CD14-positive monocyte (primary cell): ENCODE measurements around the gene TPPP2. TPM values are rescaled to one million over a fixed set of nuclear protein-coding genes. Genes with fewer than 3 reads are reported as not detected.
A peak's percentile ranks its signal among the peaks of the same experiment; 100 is the strongest.

Experiments used
- DNase-seq, 3 donors: peaks; one replicate each; pipeline ENCODE4 v3.0.0-alpha.2; 2011 to 2022
- H2AFZ ChIP-seq: 2 replicates; pipeline ENCODE4 v1.6.0; 2012; ENCODE audit warnings: mild to moderate bottlenecking, low read depth, low read length, inconsistent platforms; ENCODE audit not compliant: insufficient read depth, poor library complexity, severe bottlenecking
- H3K27ac ChIP-seq, 2 donors: 1 replicate in 1 of 2; 2 replicates in 1 of 2; pipeline ENCODE4 v1.5.1; 2012 to 2013; ENCODE audit warnings: low read length in 2 of 2, control low read depth in 1 of 2, inconsistent platforms in 1 of 2, low read depth in 1 of 2, mild to moderate bottlenecking in 1 of 2
- H3K27me3 ChIP-seq, 2 donors: one replicate each; pipeline versions ENCODE4 v1.6.0 to v1.6.1; 2011 to 2013; ENCODE audit warnings: low read length in 2 of 2; ENCODE audit not compliant: control insufficient read depth in 2 of 2, insufficient read depth in 2 of 2
- H3K36me3 ChIP-seq, 2 donors: replicated peaks in 1 of 2; 1 replicate in 1 of 2; 2 replicates in 1 of 2; pipeline versions ENCODE4 v1.5.1 to v1.6.1; 2012 to 2013; ENCODE audit warnings: low read length in 2 of 2, control low read depth in 1 of 2, inconsistent platforms in 1 of 2, mild to moderate bottlenecking in 1 of 2; ENCODE audit not compliant: insufficient read depth in 2 of 2, control insufficient read depth in 1 of 2
- H3K4me1 ChIP-seq, 2 donors: 1 replicate in 1 of 2; 2 replicates in 1 of 2; pipeline versions ENCODE4 v1.5.1 to v1.6.1; 2012 to 2013; ENCODE audit warnings: low read length in 2 of 2, control low read depth in 1 of 2, inconsistent platforms in 1 of 2, mild to moderate bottlenecking in 1 of 2, moderate library complexity in 1 of 2; ENCODE audit not compliant: insufficient read depth in 2 of 2, control insufficient read depth in 1 of 2
- H3K4me2 ChIP-seq: replicated peaks from 2 replicates; pipeline ENCODE3; 2012; ENCODE audit warnings: low read length, moderate library complexity, mild to moderate bottlenecking; ENCODE audit not compliant: poor library complexity, severe bottlenecking; ENCODE audit errors: extremely low read depth
- H3K4me3 ChIP-seq, 3 experiments: fragments of 200-600 bp in 1 of 3; sonication (generic) in 1 of 3; replicated peaks in 1 of 3; 1 replicate in 2 of 3; 2 replicates in 1 of 3; pipeline ENCODE4 v1.5.1; 2011 to 2013; ENCODE audit warnings: low read length in 3 of 3, mild to moderate bottlenecking in 3 of 3, control low read depth in 2 of 3, low read depth in 2 of 3, inconsistent platforms in 1 of 3, moderate library complexity in 1 of 3
- H3K79me2 ChIP-seq: 2 replicates; pipeline ENCODE4 v1.6.0; 2012; ENCODE audit warnings: mild to moderate bottlenecking, control low read depth, inconsistent platforms, low read length, moderate library complexity; ENCODE audit not compliant: insufficient read depth
- H3K9ac ChIP-seq: 2 replicates; pipeline ENCODE4 v1.6.0; 2017; ENCODE audit warnings: low read length, mild to moderate bottlenecking; ENCODE audit not compliant: insufficient read depth, poor library complexity, severe bottlenecking
- H3K9me3 ChIP-seq, 2 donors: replicated peaks in 1 of 2; 1 replicate in 1 of 2; 2 replicates in 1 of 2; pipeline versions ENCODE4 v1.5.1 to v1.6.1; 2012 to 2013; ENCODE audit warnings: low read length in 2 of 2, control low read depth in 1 of 2; ENCODE audit not compliant: control insufficient read depth in 1 of 2, insufficient read depth in 1 of 2
- H4K20me1 ChIP-seq: 2 replicates; pipeline ENCODE4 v1.6.0; 2012; ENCODE audit warnings: mild to moderate bottlenecking, low read length, control low read depth, moderate library complexity; ENCODE audit not compliant: insufficient read depth
- H3K27ac Mint-ChIP-seq, 7 donors: one replicate each; pipeline ENCODE4 v1.8.0; 2020; ENCODE audit warnings: mild to moderate bottlenecking in 7 of 7, mixed read lengths in 7 of 7, moderate library complexity in 6 of 7, inconsistent platforms in 2 of 7
- H3K27me3 Mint-ChIP-seq, 3 donors: one replicate each; pipeline ENCODE4 v1.8.0; 2021 to 2022; ENCODE audit warnings: low read depth in 3 of 3, mild to moderate bottlenecking in 3 of 3, mixed read lengths in 3 of 3, moderate library complexity in 3 of 3, inconsistent platforms in 1 of 3
- H3K36me3 Mint-ChIP-seq, 2 donors: one replicate each; pipeline ENCODE4 v1.8.0; 2020; ENCODE audit warnings: mixed read lengths in 2 of 2, inconsistent platforms in 1 of 2, mild to moderate bottlenecking in 1 of 2
- H3K4me1 Mint-ChIP-seq: one replicate; pipeline ENCODE4 v1.8.0; 2020; ENCODE audit warnings: mild to moderate bottlenecking, mixed read lengths
- H3K4me3 Mint-ChIP-seq, 2 donors: one replicate each; pipeline ENCODE4 v1.8.0; 2020; ENCODE audit warnings: mild to moderate bottlenecking in 2 of 2, mixed read lengths in 2 of 2, moderate library complexity in 1 of 2
- H3K9me3 Mint-ChIP-seq, 7 donors: one replicate each; pipeline ENCODE4 v1.8.0; 2020 to 2022; ENCODE audit warnings: mixed read lengths in 7 of 7, mild to moderate bottlenecking in 6 of 7, moderate library complexity in 6 of 7, inconsistent platforms in 2 of 7
- WGBS: methylation state at CpG from one replicate; pipeline ENCODE4 v1.1.5; 2013; ENCODE audit warnings: missing lambda C conversion rate; ENCODE audit not compliant: insufficient coverage; 5-methylcytosine and 5-hydroxymethylcytosine counted together
- intact Hi-C, 2 donors: fragments of 100-400 bp; cut with micrococcal nuclease; formaldehyde crosslinking; loops; one replicate each; pipeline versions ENCODE4 v1.15.0 to v1.15.1; 2023
- polyA plus RNA-seq, 3 donors: library from polyadenylated mRNA; depleted of rRNA in 1 of 3; unstranded in 2 of 3; stranded (reverse) in 1 of 3; fragments of 300-500 nt in 2 of 3; fragments of >200 nt in 1 of 3; fragmentation: Illumina TruSeq in 2 of 3; gene quantifications; 1 replicate in 2 of 3; 2 replicates in 1 of 3; pipeline ENCODE4 v1.2.3, GENCODE V29; 2012 to 2021
- TF ChIP-seq, protein P1 (sequence below): fragments of 200-600 bp; IDR thresholded peaks from one replicate; pipeline ENCODE4 v1.8.0; 2022; ENCODE audit warnings: antibody characterized with exemption, mild to moderate bottlenecking

The TPPP2 gene
- polyA plus RNA-seq, 3 donors = not detected

DNA sequence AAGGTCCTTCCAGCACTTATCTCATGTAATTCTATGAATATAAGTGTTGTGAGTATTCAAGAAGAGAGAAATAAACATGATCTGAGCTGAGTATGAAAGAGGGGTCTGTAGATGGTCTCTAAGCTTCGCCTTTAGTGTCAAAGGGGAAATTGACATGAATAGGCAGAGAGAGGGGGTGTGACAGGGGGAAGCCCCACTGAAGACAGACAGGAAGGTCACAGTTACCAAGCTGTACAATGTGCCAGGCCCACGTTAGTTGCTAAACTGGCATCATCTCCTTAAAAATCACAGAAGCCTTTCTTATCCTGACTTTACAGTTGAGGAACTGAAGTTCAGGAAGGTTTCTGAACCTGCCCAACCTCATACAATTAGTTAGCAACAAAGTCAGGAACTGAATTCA is 47.7 kb downstream of the TPPP2 start:
- H3K9me3 ChIP-seq = no peaks in the 10 kb centered on the region
- H3K27me3 ChIP-seq = no peaks in the 10 kb centered on the region
- no peak overlapping the region for H3K4me3 ChIP-seq
- H4K20me1 ChIP-seq = peaks cover 11% of the 10 kb centered on the region
- peaks cover 80 to 96% of the 10 kb centered on the region in 2 donors for H3K36me3 Mint-ChIP-seq
- 63% methylated on average over 1 of the region's 2 CpGs for WGBS
- H3K79me2 ChIP-seq = peaks cover 20% of the 10 kb centered on the region
- TF ChIP-seq, protein P1, sequence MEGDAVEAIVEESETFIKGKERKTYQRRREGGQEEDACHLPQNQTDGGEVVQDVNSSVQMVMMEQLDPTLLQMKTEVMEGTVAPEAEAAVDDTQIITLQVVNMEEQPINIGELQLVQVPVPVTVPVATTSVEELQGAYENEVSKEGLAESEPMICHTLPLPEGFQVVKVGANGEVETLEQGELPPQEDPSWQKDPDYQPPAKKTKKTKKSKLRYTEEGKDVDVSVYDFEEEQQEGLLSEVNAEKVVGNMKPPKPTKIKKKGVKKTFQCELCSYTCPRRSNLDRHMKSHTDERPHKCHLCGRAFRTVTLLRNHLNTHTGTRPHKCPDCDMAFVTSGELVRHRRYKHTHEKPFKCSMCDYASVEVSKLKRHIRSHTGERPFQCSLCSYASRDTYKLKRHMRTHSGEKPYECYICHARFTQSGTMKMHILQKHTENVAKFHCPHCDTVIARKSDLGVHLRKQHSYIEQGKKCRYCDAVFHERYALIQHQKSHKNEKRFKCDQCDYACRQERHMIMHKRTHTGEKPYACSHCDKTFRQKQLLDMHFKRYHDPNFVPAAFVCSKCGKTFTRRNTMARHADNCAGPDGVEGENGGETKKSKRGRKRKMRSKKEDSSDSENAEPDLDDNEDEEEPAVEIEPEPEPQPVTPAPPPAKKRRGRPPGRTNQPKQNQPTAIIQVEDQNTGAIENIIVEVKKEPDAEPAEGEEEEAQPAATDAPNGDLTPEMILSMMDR = no peak
- peaks cover 5 to 7% of the 10 kb centered on the region in 2 donors for H3K4me1 ChIP-seq
- H3K27ac ChIP-seq = peak overlapping the region in 1 of 2 donors; percentile 32
- H2AFZ ChIP-seq = no peak overlapping the region
- no peak overlapping the region for H3K4me3 Mint-ChIP-seq
- H3K36me3 ChIP-seq = peaks cover 92 to 100% of the 10 kb centered on the region in 2 donors
- intact Hi-C loops = no loop called here
- peaks cover 0 to 2% (median 2%) of the 10 kb centered on the region in 3 donors for H3K27me3 Mint-ChIP-seq
- peaks cover 0 to 3% (median 0%) of the 10 kb centered on the region in 7 donors for H3K9me3 Mint-ChIP-seq
- peaks cover 10% of the 10 kb centered on the region for H3K4me1 Mint-ChIP-seq
- no peak overlapping the region for H3K4me2 ChIP-seq
- H3K9ac ChIP-seq = no peak overlapping the region
- H3K27ac Mint-ChIP-seq = no peak overlapping the region
- no peak for DNase-seq

DNA sequence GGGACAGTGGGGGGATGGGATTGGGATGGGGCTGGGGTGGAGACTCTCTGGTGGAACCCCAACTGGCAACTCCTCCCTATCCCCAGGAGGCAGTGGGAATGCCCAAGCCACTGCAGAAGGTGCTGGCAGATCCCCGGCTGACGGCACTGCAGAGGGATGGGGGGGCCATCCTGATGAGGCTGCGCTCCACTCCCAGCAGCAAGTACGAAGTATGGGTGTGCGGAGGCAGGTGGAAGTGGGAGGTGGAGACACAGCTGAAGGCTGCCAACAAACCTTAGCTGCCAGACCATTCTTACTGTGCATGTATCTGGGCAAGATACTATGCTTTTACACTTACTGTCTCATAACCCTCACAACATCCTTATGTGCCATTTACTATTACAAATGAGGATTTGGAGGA is 48.3 kb downstream of the TPPP2 start:
- intact Hi-C loops = no loop called here
- Histone ChIP-seq H4K20me1 (peaks cover 11% of the 10 kb centered on the region), H3K27me3 (no peaks in the 10 kb centered on the region), H3K4me3 (no peak overlapping the region), H3K9me3 (no peaks in the 10 kb centered on the region), H3K79me2 (peaks cover 14% of the 10 kb centered on the region), H3K27ac (peak overlapping the region in 1 of 2 donors; percentile 32), H2AFZ (no peak overlapping the region), H3K36me3 (peaks cover 97 to 100% of the 10 kb centered on the region in 2 donors), H3K9ac (no peak overlapping the region), H3K4me1 (peaks cover 0 to under 1% of the 10 kb centered on the region in 2 donors), H3K4me2 (no peak overlapping the region)
- TF ChIP-seq, protein P1 = no peak
- peaks cover 82 to 98% of the 10 kb centered on the region in 2 donors for H3K36me3 Mint-ChIP-seq
- peaks cover 0 to 3% (median 0%) of the 10 kb centered on the region in 7 donors for H3K9me3 Mint-ChIP-seq
- H3K27me3 Mint-ChIP-seq = peaks cover 0 to 2% (median under 1%) of the 10 kb centered on the region in 3 donors
- no peak overlapping the region for H3K4me3 Mint-ChIP-seq
- DNase-seq = no peak
- H3K4me1 Mint-ChIP-seq = peaks cover 3% of the 10 kb centered on the region
- no CpG with 5 or more reads among the region's 5 CpGs for WGBS
- no peak overlapping the region for H3K27ac Mint-ChIP-seq
